Aorta (tissue), 5 donors: ENCODE data around the gene LAMA3. TPM values are rescaled to one million over a fixed set of nuclear protein-coding genes. Genes with fewer than 3 reads are reported as not detected.
A peak's percentile ranks its signal among the peaks of the same experiment; 100 is the strongest.

Experiments
- ATAC-seq: fragments of 200-7000 bp; cut with Tn5 transposase; one replicate; pipeline ENCODE4 v1.9.1; 2022; ENCODE audit warnings: moderate library complexity; ENCODE audit not compliant: low FRiP score
- DNase-seq, 2 donors: peaks; one replicate each; pipeline ENCODE4 v3.0.0-alpha.2; 2020
- H3K27ac ChIP-seq, 2 donors: one replicate each; pipeline ENCODE4 v1.5.1; 2013; ENCODE audit warnings: low read length in 2 of 2, mild to moderate bottlenecking in 2 of 2, moderate library complexity in 2 of 2, control low read depth in 1 of 2, inconsistent platforms in 1 of 2, low read depth in 1 of 2
- H3K27me3 ChIP-seq, 2 donors: one replicate each; pipeline ENCODE4 v1.6.1; 2013; ENCODE audit warnings: control low read depth in 1 of 2, low read length in 1 of 2, mild to moderate bottlenecking in 1 of 2, moderate library complexity in 1 of 2; ENCODE audit not compliant: insufficient read depth in 2 of 2, control insufficient read depth in 1 of 2
- H3K36me3 ChIP-seq, 2 donors: one replicate each; pipeline ENCODE4 v1.6.1; 2013; ENCODE audit warnings: control low read depth in 1 of 2, low read length in 1 of 2, mild to moderate bottlenecking in 1 of 2; ENCODE audit not compliant: insufficient read depth in 2 of 2, control insufficient read depth in 1 of 2
- H3K4me1 ChIP-seq, 2 donors: one replicate each; pipeline ENCODE4 v1.6.1; 2013; ENCODE audit warnings: low read length in 2 of 2, control low read depth in 1 of 2, mild to moderate bottlenecking in 1 of 2, moderate library complexity in 1 of 2; ENCODE audit not compliant: insufficient read depth in 2 of 2, control insufficient read depth in 1 of 2
- H3K4me3 ChIP-seq, 2 donors: one replicate each; pipeline ENCODE4 v1.5.1; 2013; ENCODE audit warnings: low read length in 2 of 2, control low read depth in 1 of 2, mild to moderate bottlenecking in 1 of 2
- H3K9me3 ChIP-seq: one replicate; pipeline ENCODE4 v1.6.1; 2013; ENCODE audit warnings: mild to moderate bottlenecking, low read length; ENCODE audit not compliant: control insufficient read depth
- WGBS, 2 donors: extraction: QIAGEN DNeasy Blood & Tissue Kit; methylation state at CpG; one replicate each; pipeline ENCODE4 v1.1.7; 2013; 5-methylcytosine and 5-hydroxymethylcytosine counted together
- intact Hi-C, 2 donors: fragments of 100-400 bp; cut with DNase I; formaldehyde crosslinking; loops; one replicate each; pipeline versions ENCODE4 v1.14.2 to v1.15.0; 2022
- polyA plus RNA-seq, 2 donors: library from polyadenylated mRNA; stranded (reverse); fragments of 200-250 nt; gene quantifications; one replicate each; pipeline ENCODE4 v1.2.3, GENCODE V29; 2013
- total RNA-seq, 2 donors: library from RNA; stranded (reverse); fragmentation: NEBNext Ultra II Directional; extraction: Animal tissue kit (Norgen Biotek cat#: 25700); gene quantifications; one replicate each; pipeline ENCODE4 v1.2.1, GENCODE V29; 2021
- donor health status: healthy with polysubstance abuse.
- donor health status: Bipolar disorder and iron deficiency.
- donor health status: DM: no; HTN: no; CAD: no.
- donor health status: DM: no; HTN: no; CAD: no.
- donor health status: DM: yes; HTN: yes; CAD: no.

LAMA3 gene
- total and polyA plus RNA-seq, 4 donors: 3.4 to 29.0 (median 17.6) TPM

DNA sequence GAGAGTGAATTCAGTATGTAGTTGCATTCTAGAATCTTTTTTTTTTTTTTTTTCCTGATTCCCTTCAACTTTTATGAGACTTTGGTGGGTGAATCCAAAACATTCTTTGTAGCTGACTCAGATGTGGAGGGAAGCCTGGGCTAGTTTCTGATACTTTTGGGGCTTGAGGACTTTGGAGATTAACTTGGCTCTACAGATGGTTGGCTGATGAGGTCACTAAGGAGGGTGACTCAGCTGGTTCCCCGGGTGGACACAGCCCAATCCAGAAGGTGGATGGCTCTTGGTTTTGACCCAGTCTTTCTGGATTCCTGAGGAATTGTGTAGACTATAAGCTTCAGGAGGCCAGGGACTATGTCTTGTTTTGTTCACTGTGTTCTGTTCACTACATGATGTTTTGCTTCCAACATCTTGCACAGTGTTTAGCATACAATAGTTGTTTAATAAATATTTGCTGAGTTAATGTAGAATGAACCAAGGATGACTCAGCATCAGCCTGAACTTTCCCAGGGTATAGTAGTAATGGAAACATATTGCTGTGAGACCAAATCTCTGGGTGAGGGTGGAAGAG lies 30.5 kb downstream of the LAMA3 start:
- peak; percentile 81 for ATAC-seq
- DNase-seq: peak in 1 of 2 donors; percentile 65
- intact Hi-C loops: no loop called here
- Histone ChIP-seq H3K36me3 (no peaks in the 10 kb centered on the region), H3K27ac (no peak overlapping the region), H3K27me3 (no peaks in the 10 kb centered on the region), H3K4me3 (no peak overlapping the region), H3K4me1 (no peaks in the 10 kb centered on the region), H3K9me3 (no peaks in the 10 kb centered on the region)
- 0 to 3% methylated on average over 1 of the region's 1 CpG for WGBS, 2 donors

DNA sequence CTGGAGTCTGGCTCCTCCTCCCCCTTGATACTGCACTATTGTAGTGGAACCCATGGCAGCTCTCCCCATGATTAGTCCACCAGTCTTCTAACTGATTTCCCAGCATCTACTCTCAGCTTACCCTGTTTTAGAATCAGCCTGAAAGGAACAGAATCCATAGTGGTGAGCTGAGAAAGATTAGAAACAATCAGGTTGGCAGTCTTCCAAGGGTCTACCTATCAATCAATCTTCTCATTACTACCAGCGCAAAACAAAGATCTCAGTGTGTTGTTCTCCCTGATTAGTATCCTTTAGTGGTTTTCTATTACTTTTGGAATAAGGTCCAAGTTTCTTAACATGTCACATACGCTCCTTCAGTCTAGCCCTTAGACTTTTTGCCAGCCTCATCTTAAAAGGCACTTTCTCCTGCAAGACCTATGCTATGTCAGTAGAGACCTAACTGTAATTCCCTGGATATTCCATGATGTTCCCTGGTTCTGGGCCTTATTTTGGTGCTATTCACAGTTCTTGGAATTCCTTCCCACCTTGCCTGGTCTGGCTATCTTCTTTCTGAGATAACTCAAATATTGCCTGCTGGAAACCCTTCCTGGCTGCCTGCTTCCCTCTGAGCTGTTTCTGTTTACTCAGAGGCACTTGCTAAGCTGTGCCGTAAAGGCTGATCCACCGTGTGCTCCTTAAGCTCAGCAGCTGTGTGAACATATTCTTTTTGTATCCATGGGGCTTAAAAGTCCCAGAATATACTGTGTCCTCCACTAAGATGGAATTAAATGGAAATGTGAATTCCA lies 32.6 kb downstream of the LAMA3 start:
- Histone ChIP-seq H3K27ac (no peak overlapping the region), H3K4me1 (no peaks in the 10 kb centered on the region), H3K4me3 (no peak overlapping the region), H3K9me3 (no peaks in the 10 kb centered on the region), H3K27me3 (no peaks in the 10 kb centered on the region), H3K36me3 (no peaks in the 10 kb centered on the region)
- no peak for ATAC-seq
- intact Hi-C loops: no loop called here
- DNase-seq: no peak
- 32 to 39% methylated on average over 4 of the region's 4 CpGs for WGBS, 2 donors

DNA sequence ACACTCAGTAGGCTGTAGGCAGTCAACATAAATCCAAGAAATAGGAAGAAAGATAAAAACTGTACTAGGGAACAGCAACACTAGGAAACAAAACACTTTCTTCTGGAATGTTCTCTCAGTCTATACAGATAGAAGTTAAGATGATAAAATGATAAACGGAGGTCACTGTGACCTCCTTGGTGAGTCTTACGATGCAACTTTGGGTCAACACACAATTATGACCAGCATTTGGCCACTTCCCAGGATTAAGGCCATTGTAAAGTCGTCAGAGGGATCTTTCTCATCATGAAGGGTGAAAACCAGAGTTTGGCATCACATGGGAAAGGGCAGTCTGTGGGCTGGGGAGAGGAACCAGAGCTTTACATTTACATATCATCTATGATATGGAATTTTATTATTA lies 33.4 kb downstream of the LAMA3 start:
- Histone ChIP-seq H3K27me3 (no peaks in the 10 kb centered on the region), H3K36me3 (no peaks in the 10 kb centered on the region), H3K4me1 (no peaks in the 10 kb centered on the region), H3K4me3 (no peak overlapping the region), H3K9me3 (no peaks in the 10 kb centered on the region), H3K27ac (no peak overlapping the region)
- DNase-seq (no peak), ATAC-seq (no peak)
- WGBS, 2 donors: 62 to 71% methylated on average over 3 of the region's 3 CpGs
- intact Hi-C loops: no loop called here

DNA sequence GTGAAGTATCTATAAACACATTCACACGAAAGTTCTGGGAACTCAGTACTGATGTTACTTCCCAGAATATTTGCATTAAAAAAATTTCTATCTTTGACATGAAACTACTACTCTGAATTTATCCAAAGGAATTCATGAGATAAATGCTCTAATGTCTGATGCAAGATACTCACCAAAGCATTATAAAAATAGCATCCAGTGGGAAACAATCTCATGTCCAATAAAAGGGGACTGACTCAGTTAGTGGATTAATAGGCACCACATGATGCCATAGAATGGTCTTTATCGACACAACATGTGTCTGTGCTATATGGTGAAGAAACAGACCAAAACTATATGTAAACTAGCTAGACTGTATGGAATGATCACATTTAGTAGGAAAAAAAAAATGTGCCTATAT lies 33.9 kb downstream of the LAMA3 start:
- Histone ChIP-seq H3K4me3 (no peak overlapping the region), H3K36me3 (no peaks in the 10 kb centered on the region), H3K9me3 (no peaks in the 10 kb centered on the region), H3K27ac (no peak overlapping the region), H3K27me3 (no peaks in the 10 kb centered on the region), H3K4me1 (no peaks in the 10 kb centered on the region)
- intact Hi-C loops: no loop called here
- ATAC-seq (no peak), DNase-seq (no peak)
- WGBS, 2 donors: 88 to 90% methylated on average over 2 of the region's 2 CpGs

DNA sequence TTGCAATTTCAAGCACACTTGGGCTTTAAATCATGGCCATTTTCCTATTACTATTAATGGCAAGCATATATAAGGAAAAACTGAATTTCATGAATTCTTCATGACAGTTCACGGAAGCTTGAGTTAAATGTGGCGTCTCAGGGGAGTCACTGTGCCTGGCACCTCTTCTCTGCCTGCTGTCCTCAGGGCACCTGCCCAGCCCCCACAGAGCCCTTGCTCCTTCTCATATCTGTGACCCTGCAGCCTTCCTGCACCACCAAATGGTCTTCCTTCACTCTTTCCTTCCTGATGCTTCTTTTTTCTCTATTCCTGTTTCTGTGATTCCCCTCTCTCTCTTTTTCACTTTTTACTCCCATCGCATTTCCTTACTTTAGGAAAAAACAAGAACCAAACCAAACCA lies 35.4 kb downstream of the LAMA3 start:
- no peaks in the 10 kb centered on the region for H3K9me3 ChIP-seq
- no peaks in the 10 kb centered on the region for H3K4me1 ChIP-seq
- ATAC-seq: no peak
- no peak overlapping the region for H3K4me3 ChIP-seq
- no peaks in the 10 kb centered on the region for H3K36me3 ChIP-seq
- DNase-seq: no peak
- H3K27ac ChIP-seq: no peak overlapping the region
- intact Hi-C loops: no loop called here
- 57 to 72% methylated on average over 3 of the region's 3 CpGs for WGBS, 2 donors
- no peaks in the 10 kb centered on the region for H3K27me3 ChIP-seq

DNA sequence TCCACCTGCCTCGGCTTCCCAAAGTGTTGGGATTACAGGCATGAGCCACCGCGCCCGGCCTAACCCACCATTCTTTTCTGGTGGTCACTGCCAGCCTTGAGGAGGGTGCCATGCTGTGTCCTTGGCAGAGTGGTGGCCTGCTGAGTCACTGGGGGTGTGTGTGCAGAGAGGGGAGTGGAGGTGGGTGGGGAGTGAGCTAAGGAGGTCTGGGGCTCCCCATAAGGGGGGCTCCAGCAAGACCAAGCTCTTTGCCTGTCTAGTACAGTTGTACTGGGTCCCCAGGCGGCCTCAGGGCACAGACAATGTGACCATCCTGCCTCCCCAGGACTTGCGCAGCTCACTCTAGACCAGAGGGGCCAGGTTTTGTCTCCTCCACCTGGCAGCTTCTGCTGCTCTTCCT lies 36.1 kb downstream of the LAMA3 start:
- intact Hi-C loops: no loop called here
- Histone ChIP-seq H3K4me1 (no peaks in the 10 kb centered on the region), H3K27me3 (no peaks in the 10 kb centered on the region), H3K36me3 (no peaks in the 10 kb centered on the region), H3K4me3 (no peak overlapping the region), H3K9me3 (no peaks in the 10 kb centered on the region), H3K27ac (no peak overlapping the region)
- DNase-seq (no peak), ATAC-seq (peak; percentile 13)
- 73 to 79% methylated on average over 6 of the region's 6 CpGs for WGBS, 2 donors

DNA sequence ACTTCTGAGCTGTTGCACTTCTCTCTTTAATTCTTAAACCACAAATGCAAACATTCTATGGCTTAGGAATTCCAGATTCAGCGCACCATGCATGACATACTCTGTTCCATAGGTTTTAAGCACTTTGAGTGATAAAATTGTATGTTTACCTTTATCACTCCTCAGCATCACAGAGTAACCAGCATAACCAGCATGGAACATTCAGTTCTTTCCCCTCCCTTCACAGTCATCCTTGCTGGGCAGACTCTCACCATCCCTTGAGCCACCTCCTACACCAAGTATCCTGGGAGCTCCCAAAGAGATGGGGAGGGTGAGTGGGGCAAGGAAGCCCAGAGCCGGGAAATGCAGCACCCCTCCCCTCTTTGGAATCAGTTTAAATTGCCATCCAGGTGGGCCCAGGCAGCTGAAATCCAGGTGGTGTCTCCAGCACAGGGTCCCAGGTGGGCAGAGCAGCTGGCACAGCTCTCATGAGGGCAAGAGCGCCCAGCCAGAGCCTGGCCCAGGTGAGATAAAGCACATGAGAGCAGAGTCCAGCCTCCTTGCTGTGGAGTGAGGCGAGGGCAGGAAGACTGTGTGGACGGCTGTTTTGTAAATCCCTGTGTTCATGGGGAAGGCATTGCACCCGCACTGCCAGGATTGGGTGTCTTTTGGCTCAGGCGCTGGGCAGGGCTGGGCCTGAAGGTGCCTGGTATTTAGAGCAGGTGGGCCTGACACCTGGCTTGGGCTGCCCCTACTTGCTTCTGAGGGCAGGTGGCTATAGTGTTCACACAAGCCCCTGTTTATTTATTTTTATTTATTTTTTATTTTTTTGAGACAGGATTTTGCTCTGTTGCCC lies 36.8 kb downstream of the LAMA3 start:
- Histone ChIP-seq H3K4me1 (no peaks in the 10 kb centered on the region), H3K36me3 (no peaks in the 10 kb centered on the region), H3K4me3 (no peak overlapping the region), H3K27me3 (no peaks in the 10 kb centered on the region), H3K9me3 (no peaks in the 10 kb centered on the region), H3K27ac (no peak overlapping the region)
- DNase-seq (no peak), ATAC-seq (no peak)
- 90 to 93% methylated on average over 7 of the region's 7 CpGs for WGBS, 2 donors
- intact Hi-C loops: no loop called here

DNA sequence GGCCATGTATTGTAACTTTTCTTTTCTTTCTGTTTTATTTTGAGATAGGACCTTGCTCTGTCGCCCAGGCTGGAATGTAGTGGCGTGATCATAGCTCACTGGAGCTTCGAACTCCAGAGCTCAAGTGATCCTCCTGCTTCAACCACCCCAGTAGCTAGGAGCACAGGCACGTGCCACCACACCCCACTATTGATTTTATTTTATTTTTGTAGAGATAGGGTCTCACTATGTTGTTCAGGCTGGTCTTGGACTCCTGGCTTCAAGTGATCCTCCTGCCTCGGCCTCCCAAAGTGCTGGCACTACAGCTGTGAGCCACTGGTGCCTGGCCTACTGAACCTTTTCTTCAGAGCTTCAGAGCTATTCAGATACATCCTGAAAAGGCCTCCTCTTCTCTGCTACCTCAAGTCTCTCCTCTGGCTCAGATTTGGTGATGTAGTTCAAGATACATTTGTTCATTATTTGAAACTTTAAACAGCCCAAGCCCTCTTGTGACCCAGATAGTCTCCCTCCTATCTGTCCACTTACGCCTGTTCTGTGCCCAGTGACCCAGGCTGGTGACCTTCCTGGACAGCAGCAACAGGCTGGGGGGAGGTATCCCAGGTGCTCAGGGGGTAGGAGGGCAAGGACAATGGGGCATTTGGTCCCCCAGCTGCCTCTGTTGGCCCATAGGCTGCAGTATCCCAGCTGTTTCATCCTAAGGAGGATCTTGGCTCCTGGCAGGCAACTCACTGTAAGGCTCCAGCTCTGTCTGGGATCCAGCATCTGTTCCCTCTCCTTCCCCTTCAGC lies 38.6 kb downstream of the LAMA3 start:
- no peaks in the 10 kb centered on the region for H3K27me3 ChIP-seq
- no peak for ATAC-seq
- intact Hi-C loops: no loop called here
- DNase-seq: no peak
- no peak overlapping the region for H3K27ac ChIP-seq
- no peaks in the 10 kb centered on the region for H3K4me1 ChIP-seq
- H3K9me3 ChIP-seq: no peaks in the 10 kb centered on the region
- no peak overlapping the region for H3K4me3 ChIP-seq
- H3K36me3 ChIP-seq: no peaks in the 10 kb centered on the region
- WGBS, 2 donors: 92 to 97% methylated on average over 6 of the region's 6 CpGs
